Amygdala (tissue), 56 donors: Measurements from ENCODE around the gene ARHGAP35.

Source experiments
- DNase-seq, 56 donors: peaks; one replicate each; lab custom pipeline; 2025; lab: John Stamatoyannopoulos, UW

Gene ARHGAP35

DNA sequence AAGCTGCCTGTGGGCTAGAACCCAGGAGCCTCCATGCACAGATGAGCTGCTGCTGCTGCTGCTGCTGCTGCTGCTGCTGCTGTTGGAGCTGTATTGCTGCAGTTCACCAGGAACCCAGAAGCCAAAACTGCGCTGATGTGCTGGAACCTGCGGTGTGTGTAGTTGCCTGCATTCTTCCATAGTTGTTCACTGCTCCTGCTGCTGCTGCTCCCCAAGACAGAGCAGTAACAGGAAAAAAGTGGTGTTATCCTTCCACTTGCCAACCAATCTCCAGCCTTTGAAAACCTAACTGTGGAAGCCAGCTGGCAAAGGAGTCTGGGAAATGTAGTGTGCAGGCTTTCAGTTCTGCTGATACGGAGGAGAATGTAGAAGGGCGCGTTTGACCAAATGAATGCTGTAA lies 37.9 kb downstream of the ARHGAP35 start:
- DNase-seq = peak in 19 of 56 donors; percentile 8 to 60 (median 18)

DNA sequence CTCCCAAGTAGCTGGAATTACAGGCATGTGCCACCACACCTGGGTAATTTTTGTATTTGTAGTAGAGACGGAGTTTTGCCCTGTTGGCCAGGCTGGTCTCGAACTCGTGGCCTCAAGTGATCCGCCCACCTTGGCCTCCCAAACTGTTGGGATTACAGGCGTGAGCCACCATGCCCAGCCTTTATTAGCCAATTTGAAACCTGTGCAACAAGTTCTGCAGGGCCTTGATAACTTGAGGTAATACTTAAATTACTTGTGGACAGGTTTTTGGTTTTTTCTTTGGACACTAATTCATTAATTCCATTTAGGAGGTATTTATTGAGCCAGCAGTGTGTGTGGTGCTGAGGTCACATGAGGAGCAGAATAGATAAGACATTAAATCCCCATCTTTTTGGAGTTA lies 39.5 kb downstream of the ARHGAP35 start:
- no peak for DNase-seq

DNA sequence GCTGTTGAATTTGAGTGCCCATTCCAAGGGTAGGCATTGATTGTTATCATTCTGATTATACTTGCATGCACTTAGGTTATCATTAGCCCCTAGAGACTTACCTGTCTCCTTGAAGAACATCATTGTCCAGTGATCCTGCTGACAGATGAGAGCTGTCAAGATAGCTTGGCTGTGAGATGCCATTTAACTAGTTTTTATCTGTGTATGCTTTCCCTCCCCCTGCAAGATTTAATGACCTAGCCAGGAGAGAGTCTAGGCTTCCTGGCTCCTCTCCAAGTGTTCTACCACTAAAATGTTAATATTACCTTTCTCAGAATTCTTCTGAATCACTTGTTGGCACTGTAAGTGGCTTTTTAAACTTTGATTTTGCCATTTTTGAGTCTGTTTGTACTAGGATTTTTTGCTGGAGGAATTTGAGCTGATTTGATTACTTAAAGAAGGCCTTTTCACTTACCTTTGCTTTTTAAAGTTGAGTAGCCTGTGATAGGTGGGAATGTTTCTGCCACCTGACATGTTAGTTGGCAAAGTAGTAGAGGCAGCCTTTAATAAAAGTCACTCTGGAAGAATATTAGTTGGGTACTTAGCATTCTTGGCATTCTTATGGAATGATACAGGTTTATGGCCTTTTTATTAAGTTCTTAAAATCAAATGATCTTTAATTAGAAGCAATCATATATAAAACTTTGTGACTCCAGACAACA lies 41.1 kb downstream of the ARHGAP35 start:
- DNase-seq = no peak

DNA sequence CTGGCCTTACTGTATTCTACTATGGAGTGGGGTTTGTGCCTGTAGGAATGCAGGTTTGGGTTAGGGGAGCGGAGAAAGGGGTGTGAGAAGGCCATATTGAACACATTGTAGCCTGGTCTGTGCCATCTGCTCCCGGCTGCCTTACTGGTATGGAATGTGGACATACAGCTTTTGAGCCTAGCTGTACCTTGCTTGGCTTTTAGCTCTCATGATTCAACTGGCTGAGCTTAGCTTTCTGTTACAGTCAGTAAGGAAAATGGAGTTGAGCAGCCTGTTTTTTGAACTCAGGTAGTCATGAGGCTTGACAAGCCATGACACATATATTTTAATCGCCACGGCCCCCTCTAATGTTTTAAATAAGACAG lies 41.6 kb downstream of the ARHGAP35 start:
- no peak for DNase-seq

DNA sequence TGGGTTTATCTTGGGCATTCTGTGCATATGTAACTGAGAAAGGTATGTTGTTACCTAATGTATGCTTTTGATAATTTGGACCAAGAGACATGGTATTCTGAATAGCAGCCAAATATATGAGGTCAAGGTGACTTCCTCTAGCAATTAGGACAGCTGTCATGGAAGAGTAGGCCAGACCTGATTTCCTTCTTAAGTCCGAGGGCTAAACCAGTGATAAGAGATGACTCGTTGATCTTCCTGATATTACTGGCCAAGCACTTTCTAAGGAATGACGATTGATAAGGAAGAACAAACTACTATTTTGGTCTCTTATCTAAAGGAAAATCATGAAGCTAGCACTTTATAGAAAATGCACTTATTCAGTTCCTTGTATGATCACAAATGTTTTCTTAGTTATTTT lies 42.7 kb downstream of the ARHGAP35 start:
- no peak for DNase-seq

DNA sequence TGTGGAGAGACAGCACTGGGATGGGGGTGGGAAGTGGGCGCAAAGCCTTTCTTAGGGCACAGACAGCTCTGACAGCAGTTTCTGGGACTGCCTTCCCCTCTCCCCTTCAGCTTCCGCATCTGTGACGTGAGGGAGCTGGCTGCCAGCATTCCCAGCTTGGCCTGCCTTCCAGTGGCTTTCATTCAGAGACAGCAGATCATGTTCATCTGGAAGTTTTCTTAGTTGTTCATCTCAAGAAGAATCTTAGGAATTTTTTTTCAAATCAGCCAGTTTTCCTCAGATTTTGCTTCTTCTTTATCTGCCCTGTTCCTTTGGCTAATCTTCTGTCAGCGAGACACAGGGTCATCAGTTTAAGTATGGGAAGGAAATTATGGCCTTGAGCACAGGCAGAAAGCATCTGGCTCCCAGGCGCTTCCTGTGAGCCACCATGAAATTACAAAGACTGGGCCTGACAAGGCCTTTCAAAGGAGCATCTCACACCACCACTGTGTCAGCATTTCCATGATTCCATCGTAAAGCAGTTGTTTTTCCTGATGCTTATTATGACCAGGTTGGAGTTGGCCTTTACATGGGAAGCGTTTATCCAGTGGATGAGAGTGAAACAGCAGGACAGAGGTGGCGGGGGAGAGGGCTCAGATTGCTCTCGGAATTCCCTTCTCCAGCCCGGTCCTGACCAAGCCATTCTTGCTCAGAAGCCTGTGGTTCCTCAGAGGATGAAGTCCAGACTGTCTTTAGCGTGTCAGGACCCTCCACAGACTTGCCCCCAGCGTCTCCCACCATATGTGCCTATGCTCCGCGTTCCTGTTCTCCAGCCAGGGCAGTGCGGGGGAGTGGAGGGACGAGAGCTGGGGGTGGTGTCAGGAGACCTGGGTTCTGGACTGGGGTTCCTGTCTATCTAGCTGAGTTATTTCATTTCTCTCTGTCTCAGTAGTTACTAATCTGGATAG lies 43.6 kb downstream of the ARHGAP35 start:
- peak in 8 of 56 donors; percentile 10 to 45 (median 16) for DNase-seq

DNA sequence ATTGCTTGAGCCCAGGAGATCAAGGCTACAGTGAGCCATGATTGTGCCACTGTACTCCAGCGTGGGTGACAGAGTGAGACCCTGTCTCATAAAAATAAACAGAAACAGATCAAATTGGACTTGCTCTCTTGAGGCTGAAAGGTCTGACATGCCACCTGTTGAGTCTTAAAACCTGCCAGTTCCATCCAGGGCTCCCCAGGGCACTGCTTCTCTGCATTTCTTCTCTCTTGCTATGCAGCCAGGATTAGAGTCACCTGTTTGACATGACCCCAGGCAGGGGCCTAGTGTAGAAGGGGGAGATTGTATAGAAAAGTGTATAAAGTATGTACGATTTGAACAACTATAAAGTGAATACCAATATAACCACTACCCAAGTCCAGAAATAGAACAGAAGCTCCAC lies 45.4 kb downstream of the ARHGAP35 start:
- DNase-seq = no peak

DNA sequence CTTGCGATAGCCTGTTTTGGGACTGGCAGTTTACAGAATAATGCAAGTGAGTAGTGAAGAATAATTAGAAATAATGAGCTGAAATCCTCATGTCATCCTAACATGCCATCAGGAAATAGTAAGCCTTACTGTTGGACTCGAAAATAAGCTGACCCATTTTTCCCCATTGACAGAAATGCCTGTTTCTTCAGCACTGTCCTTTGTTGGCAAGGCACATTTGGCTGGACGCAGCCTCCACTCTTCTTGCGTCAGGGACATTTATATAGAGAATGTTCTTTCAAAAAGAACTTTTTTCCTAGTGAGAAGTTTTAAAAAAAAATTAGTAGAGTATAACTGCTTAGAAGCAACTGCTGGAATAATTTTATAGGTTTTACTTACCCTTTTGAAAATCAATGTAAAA lies 47.1 kb downstream of the ARHGAP35 start:
- peak in 11 of 56 donors; percentile 12 to 57 (median 26) for DNase-seq

DNA sequence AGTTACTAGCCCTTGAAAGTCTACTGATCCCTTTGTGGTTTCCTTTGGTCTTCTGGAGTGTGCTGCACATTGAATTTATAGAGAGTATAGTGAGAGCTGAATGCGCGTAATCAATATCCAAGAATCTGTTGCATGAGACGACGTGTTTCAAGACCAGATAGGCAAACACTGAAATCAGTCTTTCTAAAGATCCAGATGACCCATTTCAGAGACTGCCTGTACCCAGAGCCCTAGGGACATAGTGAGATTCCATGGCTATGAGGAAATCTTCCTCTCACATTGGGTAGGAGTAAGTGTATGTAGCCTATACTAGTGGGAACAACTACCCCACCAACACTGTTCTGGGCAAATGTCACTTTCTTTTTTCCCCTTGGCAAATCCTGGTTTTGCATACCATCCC lies 48.6 kb downstream of the ARHGAP35 start:
- DNase-seq = no peak
